Activated naive CD4-positive, alpha-beta T cell treated with anti-CD3 and anti-CD28 coated beads for 36 hours (primary cell): ENCODE results near the gene FPR1. TPM values are rescaled to one million over a fixed set of nuclear protein-coding genes. Genes with fewer than 3 reads are reported as not detected.

ENCODE experiments used
- CTCF ChIA-PET: fragments of 350-600 bp; sonication (Branson Sonifier 250); formaldehyde crosslinking; loops from one replicate; lab custom pipeline; 2021; ENCODE audit warnings: antibody characterized with exemption; lab: Charles Lee
- DNase-seq: peaks from one replicate; pipeline ENCODE4 v3.0.0-alpha.2; 2020
- H3K27ac Mint-ChIP-seq: one replicate; pipeline ENCODE4 v1.8.0; 2021; ENCODE audit warnings: mild to moderate bottlenecking, mixed read lengths
- H3K27me3 Mint-ChIP-seq: one replicate; pipeline ENCODE4 v1.8.0; 2021; ENCODE audit warnings: low read depth, mixed read lengths
- H3K36me3 Mint-ChIP-seq: one replicate; pipeline ENCODE4 v1.8.0; 2021; ENCODE audit warnings: low read depth, mixed read lengths
- H3K4me1 Mint-ChIP-seq: one replicate; pipeline ENCODE4 v1.8.0; 2021; ENCODE audit warnings: low read depth, mixed read lengths
- H3K4me3 Mint-ChIP-seq: one replicate; pipeline ENCODE4 v1.8.0; 2021; ENCODE audit warnings: mild to moderate bottlenecking, moderate library complexity, mixed read lengths
- H3K9me3 Mint-ChIP-seq: one replicate; pipeline ENCODE4 v1.8.0; 2021; ENCODE audit warnings: mixed read lengths
- intact Hi-C: fragments of 100-400 bp; cut with micrococcal nuclease; formaldehyde crosslinking; loops from one replicate; pipeline ENCODE4 v1.15.1; 2023
- total RNA-seq, 2 experiments: library from RNA; stranded (reverse); gene quantifications; one replicate each; pipeline ENCODE4 v1.2.3, GENCODE V29; 2021

Gene FPR1
- total RNA-seq, 2 experiments from 2014 or later: not detected

DNA sequence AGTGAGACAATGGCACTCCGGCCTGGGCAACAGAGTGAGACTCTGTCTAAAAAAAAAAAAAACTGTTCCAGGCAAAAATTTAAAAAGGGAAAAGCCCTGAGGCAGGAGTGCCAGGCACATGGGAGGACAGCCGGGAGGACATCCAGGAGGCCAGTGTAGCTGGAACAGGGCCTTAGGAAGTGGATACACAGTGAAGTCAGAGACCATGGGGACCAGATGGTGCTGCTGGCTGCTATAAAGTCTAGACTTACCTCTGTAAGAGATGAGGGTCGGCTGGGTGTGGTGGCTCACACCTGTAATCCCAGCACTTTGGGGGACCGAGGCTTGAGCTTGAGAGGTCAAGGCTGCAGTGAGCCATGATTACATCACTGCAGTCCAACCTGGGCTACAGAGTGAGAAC, 42.9 kb downstream of the FPR1 start:
- Mint-ChIP-seq H3K4me1 (peaks cover 13% of the 10 kb centered on the region), H3K36me3 (peaks cover 24% of the 10 kb centered on the region), H3K4me3 (no peak overlapping the region), H3K27me3 (no peaks in the 10 kb centered on the region), H3K9me3 (no peaks in the 10 kb centered on the region), H3K27ac (no peak overlapping the region)
- no peak for DNase-seq
- intact Hi-C loops: loop anchor here (10.0 kb wide), 1 partner anchor 1194 kb away; the partner anchor contains the start of genes ASPDH and JOSD2
- CTCF ChIA-PET: no interaction called here

GRCh38 chr19:51706885-51707284, 44.8 kb downstream of the FPR1 start:
- no peak overlapping the region for H3K27ac Mint-ChIP-seq
- peaks cover 26% of the 10 kb centered on the region for H3K36me3 Mint-ChIP-seq
- peaks cover 27% of the 10 kb centered on the region for H3K4me1 Mint-ChIP-seq
- CTCF ChIA-PET: no interaction called here
- no peak overlapping the region for H3K4me3 Mint-ChIP-seq
- H3K9me3 Mint-ChIP-seq: no peaks in the 10 kb centered on the region
- intact Hi-C loops: loop anchor here (10.0 kb wide), 1 partner anchor 1192 kb away; the partner anchor contains the start of genes ASPDH and JOSD2
- DNase-seq: no peak
- H3K27me3 Mint-ChIP-seq: peaks cover 3% of the 10 kb centered on the region

- CTCF ChIA-PET: no interaction called here
- H3K27ac Mint-ChIP-seq: peak overlapping the region; percentile 11
- intact Hi-C loops: loop anchor here (10.0 kb wide), 1 partner anchor 1191 kb away; the partner anchor contains the start of genes ASPDH and JOSD2
- H3K4me3 Mint-ChIP-seq: peak overlapping the region; percentile 7
- H3K9me3 Mint-ChIP-seq: no peaks in the 10 kb centered on the region
- peaks cover 3% of the 10 kb centered on the region for H3K27me3 Mint-ChIP-seq
- DNase-seq: no peak
- peaks cover 27% of the 10 kb centered on the region for H3K4me1 Mint-ChIP-seq
- peaks cover 26% of the 10 kb centered on the region for H3K36me3 Mint-ChIP-seq
Observed at GRCh38 chr19:51706296-51706695, 45.4 kb downstream of the FPR1 start.

GRCh38 chr19:51704626-51705025, 47.1 kb downstream of the FPR1 start:
- H3K4me3 Mint-ChIP-seq: peak overlapping the region; percentile 91
- intact Hi-C loops: loop anchor here (1.0 to 10.0 kb wide), 5 partner anchors 14 to 1190 kb away; partner anchors contain the start of genes ASPDH and JOSD2
- peaks cover 27% of the 10 kb centered on the region for H3K4me1 Mint-ChIP-seq
- H3K27me3 Mint-ChIP-seq: peaks cover 3% of the 10 kb centered on the region
- H3K9me3 Mint-ChIP-seq: no peaks in the 10 kb centered on the region
- peak overlapping the region; percentile 92 for H3K27ac Mint-ChIP-seq
- DNase-seq: no peak
- CTCF ChIA-PET: interaction anchor here (1.9 kb wide), 1 partner anchor 29 kb away, joined by 6 read pairs; no protein-coding TSS in a partner anchor
- H3K36me3 Mint-ChIP-seq: peaks cover 26% of the 10 kb centered on the region

- Mint-ChIP-seq H3K27me3 (peaks cover 3% of the 10 kb centered on the region), H3K27ac (peak overlapping the region; percentile 92), H3K4me1 (peaks cover 27% of the 10 kb centered on the region), H3K4me3 (peak overlapping the region; percentile 91), H3K36me3 (peaks cover 26% of the 10 kb centered on the region), H3K9me3 (no peaks in the 10 kb centered on the region)
- CTCF ChIA-PET: interaction anchor here (1.9 kb wide), 1 partner anchor 28 kb away, joined by 6 read pairs; no protein-coding TSS in a partner anchor
- intact Hi-C loops: loop anchor here (1.0 to 10.0 kb wide), 5 partner anchors 14 to 1189 kb away; partner anchors contain the start of genes ASPDH and JOSD2
- DNase-seq: peak; percentile 97
Observed at GRCh38 chr19:51703575-51704515, 47.8 kb downstream of the FPR1 start.

DNA sequence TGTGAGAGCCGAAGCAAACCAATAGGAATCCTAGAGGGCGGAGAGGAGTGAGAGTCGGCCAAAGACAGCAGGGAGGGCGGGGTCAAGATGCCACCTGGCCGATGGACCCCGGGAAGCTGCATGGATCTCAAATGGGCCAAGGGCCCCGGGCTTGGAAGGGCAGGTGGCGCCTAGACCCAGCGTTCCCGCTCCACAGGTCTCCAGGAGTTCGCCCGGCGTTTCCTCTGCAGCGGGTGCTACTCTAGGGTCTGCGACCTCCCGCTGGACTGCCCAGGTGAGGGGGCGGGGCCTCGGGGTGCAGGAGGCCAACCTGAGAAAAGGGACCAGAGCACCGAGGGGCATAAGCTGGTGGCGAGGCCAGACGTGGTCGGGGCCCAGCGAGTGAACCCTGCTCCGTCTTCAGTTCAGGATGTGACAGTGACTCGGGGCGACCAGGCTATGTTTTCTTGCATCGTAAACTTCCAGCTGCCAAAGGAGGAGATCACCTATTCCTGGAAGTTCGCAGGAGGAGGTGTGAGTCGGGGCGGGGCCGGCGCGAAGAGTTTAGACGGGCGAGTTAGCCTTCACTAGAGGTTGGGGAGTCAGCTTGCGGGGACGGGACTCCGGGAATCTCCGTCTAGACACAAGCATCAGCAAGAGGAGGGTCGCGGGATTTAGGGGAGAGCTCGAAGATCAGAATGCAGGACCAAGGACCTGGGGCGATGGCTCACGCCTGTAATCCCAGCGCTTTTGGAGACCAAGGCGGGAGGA, 48.7 kb downstream of the FPR1 start:
- intact Hi-C loops: loop anchor here (5.0 to 10.0 kb wide), 2 partner anchors 534 to 1188 kb away; partner anchors contain the start of genes ASPDH and JOSD2
- Mint-ChIP-seq H3K4me1 (peaks cover 27% of the 10 kb centered on the region), H3K9me3 (no peaks in the 10 kb centered on the region), H3K4me3 (peak overlapping the region; percentile 91), H3K27ac (peak overlapping the region; percentile 10), H3K27me3 (peaks cover 3% of the 10 kb centered on the region), H3K36me3 (peaks cover 27% of the 10 kb centered on the region)
- DNase-seq: peak; percentile 32
- CTCF ChIA-PET: interaction anchor here (1.9 kb wide), 1 partner anchor 27 kb away, joined by 6 read pairs; no protein-coding TSS in a partner anchor

- H3K36me3 Mint-ChIP-seq: peaks cover 28% of the 10 kb centered on the region
- no peak overlapping the region for H3K27ac Mint-ChIP-seq
- H3K4me3 Mint-ChIP-seq: peak overlapping the region; percentile 91
- CTCF ChIA-PET: no interaction called here
- no peaks in the 10 kb centered on the region for H3K9me3 Mint-ChIP-seq
- peaks cover 3% of the 10 kb centered on the region for H3K27me3 Mint-ChIP-seq
- intact Hi-C loops: loop anchor here (5.0 to 10.0 kb wide), 2 partner anchors 535 to 1187 kb away; partner anchors contain the start of genes ASPDH and JOSD2
- peaks cover 27% of the 10 kb centered on the region for H3K4me1 Mint-ChIP-seq
- peak; percentile 73 for DNase-seq
Observed at GRCh38 chr19:51702103-51702824, 49.4 kb downstream of the FPR1 start.

- DNase-seq: no peak
- intact Hi-C loops: loop anchor here (5.0 to 10.0 kb wide), 2 partner anchors 536 to 1187 kb away; partner anchors contain the start of genes ASPDH and JOSD2
- Mint-ChIP-seq H3K27me3 (peaks cover 3% of the 10 kb centered on the region), H3K9me3 (no peaks in the 10 kb centered on the region), H3K36me3 (peaks cover 23% of the 10 kb centered on the region), H3K4me3 (no peak overlapping the region), H3K27ac (no peak overlapping the region), H3K4me1 (peaks cover 27% of the 10 kb centered on the region)
- CTCF ChIA-PET: no interaction called here
Observed at GRCh38 chr19:51701468-51702100, 50.1 kb downstream of the FPR1 start.

DNA sequence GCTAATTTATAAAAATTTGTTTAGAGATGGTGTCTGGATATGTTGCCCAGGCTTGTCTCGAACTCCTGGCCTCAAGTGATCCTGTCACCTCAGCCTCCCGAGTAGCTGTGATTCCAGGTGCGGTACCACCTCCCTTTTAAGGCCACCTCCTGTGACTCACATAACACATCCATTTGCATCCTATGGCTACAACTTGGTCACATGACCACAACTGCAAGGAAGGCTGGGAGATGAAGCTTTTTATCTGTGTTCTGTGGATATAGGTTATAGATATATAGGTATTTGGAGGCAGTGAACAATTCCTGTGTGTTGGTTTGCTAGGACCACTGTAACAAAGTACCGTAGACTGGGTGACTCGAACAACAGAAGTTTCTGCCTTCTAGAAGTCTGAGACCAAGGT, 52.5 kb downstream of the FPR1 start:
- Mint-ChIP-seq H3K36me3 (peaks cover 6% of the 10 kb centered on the region), H3K4me3 (no peak overlapping the region), H3K27ac (no peak overlapping the region), H3K4me1 (peaks cover 14% of the 10 kb centered on the region), H3K27me3 (peaks cover 3% of the 10 kb centered on the region), H3K9me3 (no peaks in the 10 kb centered on the region)
- CTCF ChIA-PET: no interaction called here
- intact Hi-C loops: no loop called here
- no peak for DNase-seq

GRCh38 chr19:51698296-51698695, 53.4 kb downstream of the FPR1 start:
- Mint-ChIP-seq H3K27me3 (peaks cover 3% of the 10 kb centered on the region), H3K36me3 (peaks cover 6% of the 10 kb centered on the region), H3K9me3 (no peaks in the 10 kb centered on the region), H3K27ac (no peak overlapping the region), H3K4me1 (peaks cover 9% of the 10 kb centered on the region), H3K4me3 (no peak overlapping the region)
- DNase-seq: no peak
- intact Hi-C loops: no loop called here
- CTCF ChIA-PET: no interaction called here

- CTCF ChIA-PET: no interaction called here
- Mint-ChIP-seq H3K4me3 (no peak overlapping the region), H3K36me3 (peaks cover 3% of the 10 kb centered on the region), H3K27ac (no peak overlapping the region), H3K4me1 (no peaks in the 10 kb centered on the region), H3K9me3 (no peaks in the 10 kb centered on the region), H3K27me3 (no peaks in the 10 kb centered on the region)
- no peak for DNase-seq
- intact Hi-C loops: no loop called here
Observed at GRCh38 chr19:51697169-51697776, 54.4 kb downstream of the FPR1 start.
